Peyer's patch (tissue), 4 donors: ENCODE measurements around the gene MEST. TPM values are rescaled to one million over a fixed set of nuclear protein-coding genes. Genes with fewer than 3 reads are reported as not detected.

Experiments used
- DNase-seq, 3 donors: peaks; one replicate each; pipeline ENCODE4 v3.0.0-alpha.2; 2017 to 2019
- H3K27ac ChIP-seq, 4 donors: fragments of 200-600 bp; sonication (generic); one replicate each; pipeline ENCODE4 v1.5.1; 2016 to 2019
- H3K27me3 ChIP-seq, 2 donors: fragments of 200-600 bp; sonication (generic); one replicate each; pipeline ENCODE4 v1.5.1; 2019
- H3K36me3 ChIP-seq, 3 donors: fragments of 200-600 bp; sonication (generic); one replicate each; pipeline ENCODE4 v1.5.1; 2016 to 2019
- H3K4me1 ChIP-seq, 4 donors: fragments of 200-600 bp; sonication (generic); one replicate each; pipeline ENCODE4 v1.5.1; 2016 to 2019
- H3K4me3 ChIP-seq, 4 donors: fragments of 200-600 bp; sonication (generic); 1 replicate in 3 of 4; 2 replicates in 1 of 4; pipeline ENCODE4 v1.5.1; 2016 to 2019; ENCODE audit warnings: mild to moderate bottlenecking in 1 of 4
- H3K9me3 ChIP-seq, 4 donors: fragments of 200-600 bp; sonication (generic); one replicate each; pipeline ENCODE4 v1.5.1; 2016 to 2019; ENCODE audit warnings: mild to moderate bottlenecking in 1 of 4
- CTCF ChIP-seq, 6 experiments: fragments of 450-650 bp in 4 of 6; fragments of 200-600 bp in 2 of 6; sonication (generic) in 1 of 6; IDR thresholded peaks; one replicate each; pipeline ENCODE4 v1.5.1; 2017 to 2019; ENCODE audit warnings: antibody characterized with exemption in 6 of 6, mild to moderate bottlenecking in 3 of 6, moderate library complexity in 1 of 6
- POLR2A ChIP-seq, 2 donors: fragments of 450-650 bp; IDR thresholded peaks; one replicate each; pipeline ENCODE4 v1.5.1; 2017; ENCODE audit warnings: antibody characterized with exemption in 2 of 2, mild to moderate bottlenecking in 2 of 2, moderate library complexity in 2 of 2
- total RNA-seq, 4 donors: library from RNA; depleted of rRNA; stranded (reverse); fragments of >200 nt; gene quantifications; one replicate each; pipeline ENCODE4 v1.1.0, GENCODE V29; 2016

Gene MEST
- total RNA-seq, 4 donors from 2014 or later = 11.6 to 36.1 (median 27.1) TPM

- no peak for TF ChIP-seq CTCF (IDR thresholded peaks at IDR 0.05)
- TF ChIP-seq POLR2A (IDR thresholded peaks at IDR 0.05) = no peak
- H3K4me1 ChIP-seq = no peaks in the 10 kb centered on the region
- no peaks in the 10 kb centered on the region for H3K9me3 ChIP-seq
- no peaks in the 10 kb centered on the region for H3K27me3 ChIP-seq
- no peak for DNase-seq
- H3K27ac ChIP-seq = no peak overlapping the region
- no peak overlapping the region for H3K4me3 ChIP-seq
- no peaks in the 10 kb centered on the region for H3K36me3 ChIP-seq
These were observed 23.3 kb upstream of the MEST start for GRCh38 chr7:130468612-130469011.

- no peaks in the 10 kb centered on the region for H3K27me3 ChIP-seq
- no peak overlapping the region for H3K27ac ChIP-seq
- no peak for DNase-seq
- H3K9me3 ChIP-seq = no peaks in the 10 kb centered on the region
- no peaks in the 10 kb centered on the region for H3K36me3 ChIP-seq
- no peak for TF ChIP-seq POLR2A (IDR thresholded peaks at IDR 0.05)
- no peak for TF ChIP-seq CTCF (IDR thresholded peaks at IDR 0.05)
- no peaks in the 10 kb centered on the region for H3K4me1 ChIP-seq
- H3K4me3 ChIP-seq = no peak overlapping the region
These were observed 19.9 kb upstream of the MEST start for GRCh38 chr7:130471974-130472373.

DNA sequence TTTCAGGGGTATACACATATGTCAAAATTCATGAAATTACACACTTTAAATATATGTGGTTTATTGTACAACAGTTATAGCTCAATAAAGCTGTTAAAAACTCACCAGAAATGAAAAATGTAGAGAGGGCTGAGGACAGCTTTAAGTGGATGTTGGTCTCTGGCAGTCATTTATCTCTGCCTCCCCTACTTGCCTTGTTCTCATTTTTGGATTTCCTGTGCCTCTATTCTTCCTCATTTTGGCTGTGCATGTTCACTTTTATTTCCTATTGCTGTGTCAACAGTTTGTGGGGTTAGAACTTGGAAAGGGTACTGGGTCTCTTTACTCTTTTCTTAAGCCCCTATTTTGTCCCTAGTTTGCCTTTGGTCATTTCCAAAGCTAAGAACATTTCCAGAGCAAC, 18.6 kb upstream of the MEST start:
- no peak for TF ChIP-seq POLR2A (IDR thresholded peaks at IDR 0.05)
- TF ChIP-seq CTCF (IDR thresholded peaks at IDR 0.05) = no peak
- Histone ChIP-seq H3K9me3 (no peaks in the 10 kb centered on the region), H3K4me3 (no peak overlapping the region), H3K27ac (no peak overlapping the region), H3K36me3 (no peaks in the 10 kb centered on the region), H3K27me3 (no peaks in the 10 kb centered on the region), H3K4me1 (no peaks in the 10 kb centered on the region)
- DNase-seq = no peak

- no peak for DNase-seq
- no peak for TF ChIP-seq POLR2A (IDR thresholded peaks at IDR 0.05)
- no peak for TF ChIP-seq CTCF (IDR thresholded peaks at IDR 0.05)
- H3K27ac ChIP-seq = no peak overlapping the region
- H3K36me3 ChIP-seq = no peaks in the 10 kb centered on the region
- H3K27me3 ChIP-seq = no peaks in the 10 kb centered on the region
- no peaks in the 10 kb centered on the region for H3K9me3 ChIP-seq
- no peak overlapping the region for H3K4me3 ChIP-seq
- no peaks in the 10 kb centered on the region for H3K4me1 ChIP-seq
These were observed 18.0 kb upstream of the MEST start for GRCh38 chr7:130473876-130474275.

GRCh38 chr7:130475776-130476175, 16.1 kb upstream of the MEST start:
- DNase-seq = no peak
- Histone ChIP-seq H3K27ac (no peak overlapping the region), H3K4me1 (no peaks in the 10 kb centered on the region), H3K9me3 (no peaks in the 10 kb centered on the region), H3K27me3 (no peaks in the 10 kb centered on the region), H3K4me3 (no peak overlapping the region), H3K36me3 (no peaks in the 10 kb centered on the region)
- no peak for TF ChIP-seq CTCF (IDR thresholded peaks at IDR 0.05)
- TF ChIP-seq POLR2A (IDR thresholded peaks at IDR 0.05) = no peak
